Mesenchymal stem cell (in vitro differentiated cells and primary cell): Measurements from ENCODE around the gene ADAMTS10.

Experiments used
- DNase-seq: peaks from one replicate; pipeline ENCODE4 v3.0.0-alpha.2; 2013
- H2AFZ ChIP-seq: one replicate; pipeline ENCODE4 v1.6.1; 2013; ENCODE audit warnings: low read depth, mild to moderate bottlenecking, control low read depth, inconsistent platforms, low read length, moderate library complexity
- H2AK5ac ChIP-seq: 2 replicates; pipeline ENCODE4 v1.6.1; 2013; ENCODE audit warnings: low read length, moderate library complexity, mild to moderate bottlenecking, inconsistent platforms; ENCODE audit not compliant: severe bottlenecking
- H2BK120ac ChIP-seq: one replicate; pipeline ENCODE4 v1.6.1; 2013; ENCODE audit warnings: low read depth, mild to moderate bottlenecking, inconsistent platforms, low read length, moderate library complexity
- H2BK12ac ChIP-seq, 2 experiments: one replicate each; pipeline ENCODE4 v1.6.1; 2013; ENCODE audit warnings: inconsistent platforms in 2 of 2, low read length in 2 of 2, mild to moderate bottlenecking in 2 of 2, moderate library complexity in 2 of 2, control low read depth in 1 of 2
- H2BK15ac ChIP-seq: one replicate; pipeline ENCODE4 v1.6.1; 2013; ENCODE audit warnings: mild to moderate bottlenecking, low read depth, inconsistent platforms; ENCODE audit not compliant: poor library complexity, severe bottlenecking
- H2BK5ac ChIP-seq: 2 replicates; pipeline ENCODE4 v1.6.1; 2013; ENCODE audit warnings: low read depth, mild to moderate bottlenecking, low read length, control low read depth, inconsistent platforms; ENCODE audit not compliant: poor library complexity, severe bottlenecking
- H3K14ac ChIP-seq, 2 experiments: one replicate each; pipeline ENCODE4 v1.6.1; 2013; ENCODE audit warnings: inconsistent platforms in 2 of 2, low read length in 2 of 2, control low read depth in 1 of 2, mild to moderate bottlenecking in 1 of 2, moderate library complexity in 1 of 2
- H3K18ac ChIP-seq, 2 experiments: one replicate each; pipeline ENCODE4 v1.6.1; 2013; ENCODE audit warnings: inconsistent platforms in 2 of 2, low read length in 2 of 2, control low read depth in 1 of 2, low read depth in 1 of 2, mild to moderate bottlenecking in 1 of 2
- H3K23ac ChIP-seq, 2 experiments: one replicate each; pipeline ENCODE4 v1.6.1; 2013; ENCODE audit warnings: inconsistent platforms in 2 of 2, low read length in 2 of 2, mild to moderate bottlenecking in 2 of 2, moderate library complexity in 2 of 2, control low read depth in 1 of 2
- H3K27ac ChIP-seq: 2 replicates; pipeline ENCODE4 v1.5.1; 2013; ENCODE audit warnings: mild to moderate bottlenecking, moderate library complexity, low read length, control low read depth, inconsistent platforms; ENCODE audit not compliant: poor library complexity, severe bottlenecking
- H3K27me3 ChIP-seq, 2 experiments: 2 replicates each; pipeline versions ENCODE4 v1.6.1 to v1.7.0; 2013; ENCODE audit warnings: low read length in 2 of 2, mild to moderate bottlenecking in 2 of 2, moderate library complexity in 2 of 2, control low read depth in 1 of 2, inconsistent platforms in 1 of 2; ENCODE audit not compliant: control insufficient read depth in 1 of 2, insufficient read depth in 1 of 2
- H3K36me3 ChIP-seq, 2 experiments: 2 replicates each; pipeline versions ENCODE4 v1.6.1 to v1.7.0; 2013; ENCODE audit warnings: low read length in 2 of 2, control low read depth in 1 of 2, inconsistent platforms in 1 of 2, low read depth in 1 of 2, mild to moderate bottlenecking in 1 of 2; ENCODE audit not compliant: insufficient read depth in 2 of 2, control insufficient read depth in 1 of 2
- H3K4ac ChIP-seq, 2 experiments: one replicate each; pipeline ENCODE4 v1.6.1; 2013; ENCODE audit warnings: inconsistent platforms in 2 of 2, low read length in 2 of 2, mild to moderate bottlenecking in 2 of 2, moderate library complexity in 2 of 2, control low read depth in 1 of 2, low read depth in 1 of 2
- H3K4me1 ChIP-seq: 2 replicates; pipeline ENCODE4 v1.6.1; 2013; ENCODE audit warnings: low read depth, low read length, control low read depth; ENCODE audit not compliant: control insufficient read depth, insufficient read depth
- H3K4me2 ChIP-seq: 2 replicates; pipeline ENCODE4 v1.6.1; 2013; ENCODE audit warnings: low read length, mild to moderate bottlenecking, inconsistent platforms; ENCODE audit not compliant: poor library complexity, severe bottlenecking
- H3K4me3 ChIP-seq, 2 experiments: 2 replicates each; pipeline versions ENCODE4 v1.5.1 to v1.7.0; 2013; ENCODE audit warnings: low read length in 2 of 2, mild to moderate bottlenecking in 2 of 2, control low read depth in 1 of 2, low read depth in 1 of 2; ENCODE audit not compliant: insufficient read depth in 1 of 2
- H3K79me1 ChIP-seq: replicated peaks from 2 replicates; pipeline ENCODE4 v1.6.1; 2013; ENCODE audit warnings: mild to moderate bottlenecking, control low read depth, low read length, inconsistent platforms; ENCODE audit not compliant: poor library complexity, severe bottlenecking
- H3K9ac ChIP-seq: 2 replicates; pipeline ENCODE4 v1.7.0; 2013; ENCODE audit warnings: mild to moderate bottlenecking, low read length, moderate library complexity
- H3K9me3 ChIP-seq: 2 replicates; pipeline ENCODE4 v1.7.0; 2013; ENCODE audit warnings: mild to moderate bottlenecking, low read length; ENCODE audit not compliant: control insufficient read depth
- H4K8ac ChIP-seq: one replicate; pipeline ENCODE4 v1.6.1; 2013; ENCODE audit warnings: inconsistent platforms, mild to moderate bottlenecking, low read length, moderate library complexity
- H4K91ac ChIP-seq: one replicate; pipeline ENCODE4 v1.6.1; 2013; ENCODE audit warnings: mild to moderate bottlenecking, low read length, inconsistent platforms
- WGBS: methylation state at CpG from one replicate; pipeline ENCODE4 v1.1.7; 2013; ENCODE audit warnings: mixed read lengths; 5-methylcytosine and 5-hydroxymethylcytosine counted together

Gene ADAMTS10

GRCh38 chr19:8616861-8617260 lies 6.3 kb upstream of the ADAMTS10 start:
- no peak overlapping the region for H2BK12ac ChIP-seq
- H3K27ac ChIP-seq: no peak overlapping the region
- no peak overlapping the region for H2AK5ac ChIP-seq
- peaks cover 9% of the 10 kb centered on the region for H3K4me1 ChIP-seq
- H3K9me3 ChIP-seq: no peaks in the 10 kb centered on the region
- H3K36me3 ChIP-seq: no peaks in the 10 kb centered on the region
- no peak overlapping the region for H3K4me2 ChIP-seq
- no peak overlapping the region for H3K18ac ChIP-seq
- no peaks in the 10 kb centered on the region for H3K79me1 ChIP-seq
- H3K4ac ChIP-seq: no peak overlapping the region
- H2BK15ac ChIP-seq: no peak overlapping the region
- H3K14ac ChIP-seq: no peak overlapping the region
- H3K9ac ChIP-seq: no peak overlapping the region
- no peak overlapping the region for H4K91ac ChIP-seq
- no peak overlapping the region for H4K8ac ChIP-seq
- no peak overlapping the region for H2AFZ ChIP-seq
- peaks cover 3 to 19% of the 10 kb centered on the region in 2 experiments for H3K27me3 ChIP-seq
- H2BK5ac ChIP-seq: no peak overlapping the region
- H2BK120ac ChIP-seq: no peak overlapping the region
- DNase-seq: no peak
- H3K23ac ChIP-seq: no peak overlapping the region
- H3K4me3 ChIP-seq: no peak overlapping the region
- WGBS: 83% methylated on average over 2 of the region's 6 CpGs

GRCh38 chr19:8615813-8616596 lies 5.5 kb upstream of the ADAMTS10 start:
- no peak overlapping the region for H3K4ac ChIP-seq
- no peak overlapping the region for H3K18ac ChIP-seq
- H2BK5ac ChIP-seq: no peak overlapping the region
- H3K4me2 ChIP-seq: no peak overlapping the region
- H2BK120ac ChIP-seq: no peak overlapping the region
- H3K4me3 ChIP-seq: no peak overlapping the region
- H2AFZ ChIP-seq: no peak overlapping the region
- H2BK12ac ChIP-seq: no peak overlapping the region
- no peak overlapping the region for H3K14ac ChIP-seq
- H2BK15ac ChIP-seq: no peak overlapping the region
- peak; percentile 50 for DNase-seq
- no peak overlapping the region for H3K27ac ChIP-seq
- H3K9ac ChIP-seq: no peak overlapping the region
- WGBS: 54% methylated on average over 23 of the region's 23 CpGs
- no peak overlapping the region for H3K23ac ChIP-seq
- H4K8ac ChIP-seq: no peak overlapping the region
- peaks cover 3 to 19% of the 10 kb centered on the region in 2 experiments for H3K27me3 ChIP-seq
- peaks cover 16% of the 10 kb centered on the region for H3K4me1 ChIP-seq
- no peaks in the 10 kb centered on the region for H3K9me3 ChIP-seq
- H2AK5ac ChIP-seq: no peak overlapping the region
- no peak overlapping the region for H4K91ac ChIP-seq
- no peaks in the 10 kb centered on the region for H3K79me1 ChIP-seq
- no peaks in the 10 kb centered on the region for H3K36me3 ChIP-seq

- H3K27me3 ChIP-seq: peaks cover 3 to 9% of the 10 kb centered on the region in 2 experiments
- 27% methylated on average over 6 of the region's 6 CpGs for WGBS
- no peak overlapping the region for H2BK120ac ChIP-seq
- no peaks in the 10 kb centered on the region for H3K79me1 ChIP-seq
- no peak overlapping the region for H3K4ac ChIP-seq
- no peak overlapping the region for H4K8ac ChIP-seq
- no peaks in the 10 kb centered on the region for H3K9me3 ChIP-seq
- H3K27ac ChIP-seq: peak overlapping the region; percentile 3
- no peak overlapping the region for H2BK5ac ChIP-seq
- no peak overlapping the region for H2AK5ac ChIP-seq
- no peak overlapping the region for H3K23ac ChIP-seq
- no peak overlapping the region for H3K14ac ChIP-seq
- no peak overlapping the region for H3K9ac ChIP-seq
- H3K4me3 ChIP-seq: no peak overlapping the region
- no peak overlapping the region for H3K18ac ChIP-seq
- H2AFZ ChIP-seq: no peak overlapping the region
- peaks cover 16% of the 10 kb centered on the region for H3K4me1 ChIP-seq
- H2BK12ac ChIP-seq: no peak overlapping the region
- no peak overlapping the region for H3K4me2 ChIP-seq
- H4K91ac ChIP-seq: no peak overlapping the region
- no peak overlapping the region for H2BK15ac ChIP-seq
- no peaks in the 10 kb centered on the region for H3K36me3 ChIP-seq
- DNase-seq: peak; percentile 60
Observed at GRCh38 chr19:8615024-8615423, 4.5 kb upstream of the ADAMTS10 start.

DNA sequence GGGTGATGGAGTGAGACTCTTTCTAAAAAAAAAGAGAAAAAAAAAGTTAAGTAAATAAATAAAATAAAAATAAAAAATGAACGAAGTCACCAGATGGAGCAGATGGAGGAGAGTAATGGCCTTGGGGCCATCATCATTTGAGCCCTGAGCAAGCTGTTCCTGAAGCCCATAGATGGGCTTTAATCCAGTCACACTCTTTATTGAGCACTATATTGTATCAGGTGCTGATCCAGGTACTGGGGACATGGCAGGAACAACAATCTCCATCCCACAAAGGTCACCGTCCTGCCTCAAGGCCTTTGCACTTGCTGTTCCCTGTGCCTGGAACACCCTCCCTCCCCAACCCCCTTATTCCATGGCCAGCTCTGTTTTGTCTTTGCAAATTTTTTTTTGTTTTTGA lies 3.9 kb upstream of the ADAMTS10 start:
- Histone ChIP-seq H2AK5ac (no peak overlapping the region), H3K23ac (no peak overlapping the region), H3K27ac (no peak overlapping the region), H4K8ac (no peak overlapping the region), H2AFZ (no peak overlapping the region), H3K27me3 (peaks cover 3 to 9% of the 10 kb centered on the region in 2 experiments), H2BK120ac (no peak overlapping the region), H3K36me3 (no peaks in the 10 kb centered on the region), H3K9me3 (no peaks in the 10 kb centered on the region), H3K4me3 (no peak overlapping the region), H2BK5ac (no peak overlapping the region), H4K91ac (no peak overlapping the region), H2BK12ac (no peak overlapping the region), H3K79me1 (no peaks in the 10 kb centered on the region), H3K4ac (no peak overlapping the region), H3K4me2 (no peak overlapping the region), H3K18ac (no peak overlapping the region), H3K9ac (no peak overlapping the region), H3K14ac (no peak overlapping the region), H3K4me1 (peaks cover 16% of the 10 kb centered on the region), H2BK15ac (no peak overlapping the region)
- WGBS: 100% methylated on average over 2 of the region's 2 CpGs
- DNase-seq: no peak
